Stimulated activated CD4-positive, alpha-beta T cell treated with anti-CD3 and anti-CD28 coated beads, Interleukin-1b, Interleukin-23, amount 100 ng/mL, for 48 hours (primary cell): ENCODE data around the gene B3GAT1.

Experiments
- DNase-seq: peaks from one replicate; pipeline ENCODE4 v3.0.0-alpha.2; 2020

The B3GAT1 gene

DNA sequence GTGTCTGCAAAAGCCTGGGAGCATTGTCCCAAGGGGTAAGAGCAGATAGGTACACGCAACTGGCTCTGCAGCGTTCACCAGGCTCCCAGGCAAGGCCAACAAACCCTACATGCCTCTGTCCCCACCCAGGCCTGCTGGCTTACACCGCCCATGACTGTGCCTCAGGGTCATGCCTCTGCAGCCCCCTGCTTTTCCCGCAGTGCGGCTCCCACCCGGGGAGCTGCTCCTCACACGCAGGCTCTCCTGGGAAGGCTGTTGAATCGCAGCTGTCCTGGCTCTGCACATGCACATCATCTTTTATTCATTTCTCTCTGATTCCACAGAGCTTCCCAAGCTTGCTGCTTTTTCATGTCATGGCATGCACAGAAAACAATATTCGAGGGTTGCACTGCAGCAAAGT lies 29.2 kb upstream of the B3GAT1 start:
- no peak for DNase-seq

GRCh38 chr11:134440851-134441250 lies 28.8 kb upstream of the B3GAT1 start:
- DNase-seq, result no peak

GRCh38 chr11:134438542-134439537 lies 26.8 kb upstream of the B3GAT1 start:
- DNase-seq, result no peak

GRCh38 chr11:134437821-134438220 lies 25.8 kb upstream of the B3GAT1 start:
- DNase-seq, result no peak

GRCh38 chr11:134436781-134437180 lies 24.7 kb upstream of the B3GAT1 start:
- DNase-seq, result no peak

GRCh38 chr11:134433806-134434205 lies 21.8 kb upstream of the B3GAT1 start:
- DNase-seq, result no peak

DNA sequence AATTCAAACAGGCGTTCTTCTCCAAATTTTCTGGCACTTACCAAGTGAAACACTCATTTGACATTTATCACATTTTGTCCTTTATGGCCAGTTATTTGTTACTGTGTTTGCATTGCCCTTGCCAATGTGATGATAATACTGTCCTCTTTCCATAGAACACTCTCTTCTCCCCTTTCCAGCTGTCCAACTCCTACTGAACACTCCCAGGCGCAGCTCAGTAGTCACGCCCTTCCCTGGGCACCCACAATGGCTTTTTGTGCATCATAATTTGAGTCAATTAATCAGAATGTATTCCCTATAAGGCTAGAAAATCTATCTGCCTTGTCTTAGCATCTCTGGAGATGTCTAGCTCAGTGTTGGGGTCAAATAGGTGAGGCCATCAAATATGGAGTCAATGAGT lies 21.2 kb upstream of the B3GAT1 start:
- DNase-seq, result no peak

GRCh38 chr11:134432776-134433175 lies 20.7 kb upstream of the B3GAT1 start:
- DNase-seq, result no peak

- no peak for DNase-seq
These were observed 17.1 kb upstream of the B3GAT1 start for GRCh38 chr11:134429106-134429505.

DNA sequence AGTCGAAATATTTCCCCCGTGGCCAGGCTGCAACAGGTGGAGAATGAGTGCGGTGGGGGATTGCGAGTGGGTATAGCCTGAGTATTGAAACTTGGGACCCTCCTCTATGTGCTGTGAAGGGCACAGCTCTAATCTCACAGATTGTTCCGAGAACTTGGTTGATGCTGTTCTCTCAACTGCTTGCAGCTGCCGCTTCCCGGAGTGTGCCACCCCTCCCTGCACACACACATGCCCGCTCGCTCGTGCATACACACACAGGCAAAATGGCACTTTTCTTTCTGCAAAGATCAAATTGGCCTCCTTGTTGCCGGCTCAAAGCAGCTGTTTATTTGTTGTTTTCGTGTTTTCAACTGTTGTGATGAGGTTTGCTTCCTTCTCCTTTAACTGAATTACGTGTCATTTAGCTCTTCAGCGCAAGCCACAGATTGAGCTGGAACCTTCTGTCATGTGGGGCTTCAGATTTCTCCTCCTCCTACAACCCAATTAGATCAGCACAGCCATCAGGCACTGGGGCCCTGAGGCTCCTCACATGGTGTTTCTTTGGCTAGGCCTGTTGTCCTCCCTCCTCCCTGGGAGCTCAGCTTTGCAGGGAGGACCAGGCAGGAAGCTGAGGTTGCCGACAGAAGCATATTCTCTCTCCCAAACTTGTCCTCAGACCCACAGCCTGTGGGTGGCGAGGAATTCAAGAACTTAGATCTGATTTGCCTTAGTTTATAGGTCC lies 13.9 kb upstream of the B3GAT1 start:
- no peak for DNase-seq

- no peak for DNase-seq
These were observed 13.4 kb upstream of the B3GAT1 start for GRCh38 chr11:134425413-134425812.

DNA sequence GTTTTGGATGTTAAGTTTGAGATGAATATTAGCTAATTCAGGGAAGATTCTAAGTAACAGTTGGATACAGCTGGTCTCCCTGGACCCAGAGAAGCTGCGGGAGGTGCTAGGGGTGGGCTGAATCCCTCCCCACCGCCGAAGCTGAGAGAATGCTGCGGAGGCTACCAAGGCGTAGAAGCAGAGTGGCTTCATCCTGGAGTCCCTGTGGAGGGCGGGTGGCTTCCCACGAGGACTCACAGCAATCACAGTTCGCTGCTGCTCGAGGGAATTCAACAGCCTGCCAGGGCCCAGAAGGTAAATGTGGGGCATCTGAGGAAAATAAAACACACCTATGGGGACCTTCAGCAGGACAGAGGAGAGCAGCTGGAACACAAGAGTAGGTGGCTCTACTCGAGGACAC lies 11.1 kb upstream of the B3GAT1 start:
- no peak for DNase-seq

DNA sequence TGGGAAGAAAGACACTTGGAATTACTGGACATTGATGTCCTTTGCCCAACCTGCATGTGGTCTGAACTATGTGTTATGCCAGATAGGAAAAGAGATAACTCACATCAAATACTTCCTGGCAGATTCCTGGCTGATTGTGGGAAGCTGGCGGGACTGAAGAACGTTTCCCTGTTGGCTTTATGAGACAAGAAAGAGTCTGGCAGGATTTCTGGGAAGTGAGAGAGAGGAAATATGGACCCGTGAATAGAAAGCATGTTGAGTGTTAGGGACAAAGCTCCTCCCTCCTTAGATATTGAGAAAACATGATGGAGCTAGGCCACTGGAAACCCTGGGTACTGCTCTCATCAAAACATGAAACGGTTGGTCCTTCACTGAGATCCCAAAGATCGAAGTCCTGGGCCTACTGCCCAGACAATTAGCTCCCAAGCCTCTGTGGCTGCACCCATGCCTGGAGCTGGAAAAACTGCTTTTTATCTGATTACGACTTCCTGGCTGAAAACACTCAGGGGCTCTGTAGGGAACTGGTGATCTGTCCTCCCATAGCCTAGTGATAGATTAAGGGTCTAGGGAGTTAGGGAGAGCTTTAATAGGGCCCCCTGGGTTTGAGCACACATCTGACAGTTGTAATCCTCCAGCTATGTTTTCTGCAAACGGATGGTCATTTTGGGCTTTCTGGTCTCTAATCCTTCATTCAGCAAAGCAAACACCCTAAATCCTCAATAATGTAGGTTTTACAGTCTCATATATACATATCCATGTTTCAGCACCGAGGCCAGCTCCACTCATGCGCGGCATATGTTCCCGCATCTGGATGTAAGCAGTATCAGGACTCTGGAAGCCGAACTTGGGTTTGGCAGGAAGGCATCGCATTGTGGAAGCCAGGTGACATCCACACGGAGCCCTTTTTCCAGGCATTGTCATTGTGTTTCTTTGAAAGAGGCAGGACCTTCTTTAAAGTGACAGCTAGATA lies 6.1 kb upstream of the B3GAT1 start:
- DNase-seq, result no peak

GRCh38 chr11:134416726-134417125 lies 4.7 kb upstream of the B3GAT1 start:
- no peak for DNase-seq

DNA sequence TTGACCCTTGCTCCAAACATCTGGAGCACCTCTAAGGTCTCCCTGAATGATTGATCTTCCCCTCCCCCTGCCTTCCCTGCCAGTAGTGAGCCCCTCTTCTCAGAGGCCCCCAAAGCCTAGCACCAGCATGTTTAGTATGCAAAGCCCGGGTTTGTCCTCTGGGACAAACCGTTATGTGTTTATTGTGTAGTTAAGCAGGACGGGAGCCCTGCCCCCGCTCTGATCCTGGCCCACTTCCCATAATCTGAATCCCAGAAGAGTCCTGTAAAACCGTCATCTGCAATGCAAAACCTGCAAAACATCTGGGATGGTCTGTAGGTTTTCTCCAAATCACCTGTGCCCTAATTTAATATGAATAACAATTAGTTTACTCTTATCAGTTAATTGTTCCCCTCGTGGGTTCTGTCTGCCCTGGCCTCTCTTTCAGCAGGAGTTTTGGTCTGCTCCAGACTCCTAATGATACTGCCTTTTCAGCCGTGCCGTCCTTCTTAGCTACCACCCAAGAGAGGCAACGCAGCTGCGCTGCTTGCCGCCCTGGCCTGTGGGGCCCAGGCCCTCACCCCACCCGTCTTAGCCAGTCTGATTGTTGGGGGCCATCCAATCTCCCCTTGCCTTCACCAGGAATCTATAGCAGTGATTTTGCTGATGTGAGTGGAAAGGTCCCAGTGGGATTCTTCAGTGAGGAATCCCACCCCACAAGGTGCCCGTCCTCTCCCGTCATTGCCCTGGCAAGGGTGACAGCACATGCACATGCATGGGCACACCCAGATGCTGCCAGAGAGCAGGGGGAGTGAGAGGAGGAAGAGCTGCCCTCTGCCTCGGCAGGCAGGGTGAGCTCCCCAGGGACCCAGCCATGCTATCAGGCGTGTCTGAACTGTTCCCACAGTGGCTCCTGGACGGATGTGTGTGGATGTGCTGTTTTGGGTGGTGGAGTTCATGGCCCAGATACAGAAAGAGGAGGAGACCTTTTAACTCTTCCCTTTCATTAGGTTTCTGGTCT lies 3.0 kb upstream of the B3GAT1 start:
- DNase-seq, result no peak

DNA sequence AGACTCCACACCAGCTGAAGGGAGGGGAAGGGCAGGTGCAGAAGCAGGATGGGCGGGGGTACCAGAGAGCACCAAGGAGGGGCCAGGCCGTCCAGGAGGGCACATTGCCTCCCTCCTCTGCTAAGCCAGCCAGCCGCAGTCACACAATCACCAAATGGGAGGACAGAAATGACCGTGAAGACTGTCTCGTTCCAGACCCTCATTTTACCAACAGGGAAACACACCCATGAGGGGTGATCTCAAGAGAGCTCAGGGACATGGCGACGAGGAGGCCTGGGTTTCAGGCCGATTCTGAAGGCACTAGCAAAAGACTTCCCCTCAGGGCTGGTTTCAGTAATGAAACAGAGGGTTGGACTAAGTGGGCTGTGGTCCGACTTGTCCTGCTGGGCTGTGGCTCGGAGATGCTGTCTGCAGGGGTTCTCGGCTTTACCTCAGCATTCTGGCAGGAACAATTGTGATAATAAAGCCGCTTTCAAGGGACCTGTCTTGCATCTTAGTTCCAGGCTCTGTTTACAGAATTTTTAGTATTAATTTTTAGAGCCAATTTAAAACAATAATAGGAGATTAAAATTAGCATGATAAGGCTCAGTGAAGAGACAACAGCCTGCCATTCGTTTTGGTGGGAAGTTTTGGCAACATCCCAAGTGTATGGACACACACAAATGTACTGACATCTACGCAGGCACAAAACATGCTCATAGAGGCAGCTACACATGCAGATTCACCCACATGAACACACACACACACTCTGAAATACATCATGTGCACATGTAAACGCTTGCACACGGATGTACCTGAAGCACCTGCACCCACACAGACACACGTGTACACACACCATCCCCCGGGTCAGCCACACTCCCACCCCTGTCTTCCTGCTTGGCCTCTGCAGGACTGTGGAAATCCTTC lies 2.0 kb upstream of the B3GAT1 start:
- no peak for DNase-seq

DNA sequence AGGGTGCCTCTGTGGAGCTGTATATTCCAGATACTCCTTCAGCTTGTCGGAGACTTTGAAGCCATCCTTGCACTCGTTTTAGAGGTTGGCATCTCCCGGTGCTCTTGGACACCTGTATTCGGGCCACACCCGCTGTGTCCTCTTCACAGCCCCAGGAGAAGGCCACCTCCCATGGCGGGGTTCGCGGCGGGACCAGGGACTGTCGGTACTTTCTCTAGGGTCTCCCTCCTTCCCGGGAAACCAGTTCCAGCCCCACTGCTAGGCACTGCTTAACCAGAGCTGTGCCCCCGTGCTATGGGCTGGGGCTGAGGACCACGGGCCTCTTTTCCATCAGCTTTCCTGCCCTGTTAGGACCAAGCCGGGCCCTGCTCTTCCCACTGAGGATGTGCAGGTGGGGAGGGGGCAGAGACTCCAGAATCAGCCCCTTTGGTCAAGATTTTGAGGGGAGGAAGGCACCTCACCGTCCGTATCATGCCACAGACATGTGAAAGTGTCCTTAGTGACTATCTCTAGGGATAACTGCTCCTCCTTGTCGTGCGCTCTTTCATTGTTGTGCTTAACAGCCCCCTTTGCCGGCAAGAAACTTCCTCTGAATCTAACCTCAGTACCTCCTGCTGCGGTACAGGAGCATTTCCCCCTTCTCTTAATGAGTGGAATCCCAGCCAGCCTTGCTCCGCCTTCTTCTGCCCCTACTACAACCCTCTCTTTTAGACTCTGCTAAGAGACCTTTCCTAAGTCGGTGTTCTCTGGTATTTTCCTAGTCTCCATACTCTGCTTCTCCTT lies 1.2 kb upstream of the B3GAT1 start:
- no peak for DNase-seq

- no peak for DNase-seq
These were observed 1.3 kb downstream of the B3GAT1 start for GRCh38 chr11:134410766-134411165.

DNA sequence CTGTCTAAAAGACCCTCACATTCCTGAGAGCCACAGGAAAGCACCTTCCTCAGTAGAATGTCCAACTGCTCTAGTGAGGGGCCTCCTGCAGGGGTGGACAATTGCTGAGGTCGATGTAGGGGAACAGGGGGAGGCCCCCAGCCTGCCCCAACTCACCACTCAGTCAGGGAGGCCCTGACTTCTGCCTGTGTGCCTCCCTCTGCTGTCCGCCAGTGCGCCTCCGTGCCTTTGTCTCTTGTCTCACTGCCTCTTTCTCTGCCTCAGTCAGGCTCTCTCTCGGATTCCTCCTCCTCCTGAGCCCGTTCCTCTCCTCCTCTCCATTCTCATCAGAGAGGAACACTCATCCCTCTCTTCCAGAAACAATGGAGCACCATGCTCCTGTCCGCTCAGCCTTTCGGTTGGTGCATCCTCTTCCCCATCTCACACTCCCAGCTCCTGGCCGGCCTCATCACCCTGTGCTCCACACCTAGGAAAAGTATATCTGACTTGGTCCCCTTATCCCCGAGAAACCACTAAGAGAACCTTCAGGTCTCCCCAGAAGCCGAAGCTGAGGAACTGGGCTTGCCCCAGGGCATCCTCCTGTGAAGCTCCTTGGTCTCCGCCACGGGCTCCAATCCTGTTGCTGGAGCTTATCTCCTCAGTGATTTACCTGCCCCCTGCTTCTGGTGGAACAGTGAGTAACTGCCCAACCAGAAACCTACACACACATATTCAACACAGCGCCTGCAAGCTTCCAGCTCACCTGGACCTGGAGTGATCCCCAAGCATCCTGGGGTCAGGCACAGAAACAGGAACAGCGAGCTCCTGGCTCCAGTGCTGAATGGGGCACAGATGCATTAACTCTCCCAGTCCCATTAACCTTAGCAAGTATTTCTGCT lies 2.3 kb downstream of the B3GAT1 start:
- no peak for DNase-seq
